ENCODE measurements around the gene VPS26C.

GRCh38 chr21:37220433-37220980, 46.6 kb downstream of the VPS26C start:
- no peak for TF ChIP-seq CTCF (conservative IDR thresholded peaks at IDR 0.05)
- TF ChIP-seq ZFX (IDR thresholded peaks at IDR 0.05): no peak

Data from C4-2B (cell line).